Stimulated activated CD4-positive, alpha-beta T cell treated with anti-CD3 and anti-CD28 coated beads, Interleukin-1b, Interleukin-23, amount 100 ng/mL, for 4 hours (primary cell): ENCODE measurements around the gene PABPN1.

Experiments used
- DNase-seq, 2 donors: peaks; one replicate each; pipeline ENCODE4 v3.0.0-alpha.2; 2020; ENCODE audit warnings: low read depth in 2 of 2

The PABPN1 gene

DNA sequence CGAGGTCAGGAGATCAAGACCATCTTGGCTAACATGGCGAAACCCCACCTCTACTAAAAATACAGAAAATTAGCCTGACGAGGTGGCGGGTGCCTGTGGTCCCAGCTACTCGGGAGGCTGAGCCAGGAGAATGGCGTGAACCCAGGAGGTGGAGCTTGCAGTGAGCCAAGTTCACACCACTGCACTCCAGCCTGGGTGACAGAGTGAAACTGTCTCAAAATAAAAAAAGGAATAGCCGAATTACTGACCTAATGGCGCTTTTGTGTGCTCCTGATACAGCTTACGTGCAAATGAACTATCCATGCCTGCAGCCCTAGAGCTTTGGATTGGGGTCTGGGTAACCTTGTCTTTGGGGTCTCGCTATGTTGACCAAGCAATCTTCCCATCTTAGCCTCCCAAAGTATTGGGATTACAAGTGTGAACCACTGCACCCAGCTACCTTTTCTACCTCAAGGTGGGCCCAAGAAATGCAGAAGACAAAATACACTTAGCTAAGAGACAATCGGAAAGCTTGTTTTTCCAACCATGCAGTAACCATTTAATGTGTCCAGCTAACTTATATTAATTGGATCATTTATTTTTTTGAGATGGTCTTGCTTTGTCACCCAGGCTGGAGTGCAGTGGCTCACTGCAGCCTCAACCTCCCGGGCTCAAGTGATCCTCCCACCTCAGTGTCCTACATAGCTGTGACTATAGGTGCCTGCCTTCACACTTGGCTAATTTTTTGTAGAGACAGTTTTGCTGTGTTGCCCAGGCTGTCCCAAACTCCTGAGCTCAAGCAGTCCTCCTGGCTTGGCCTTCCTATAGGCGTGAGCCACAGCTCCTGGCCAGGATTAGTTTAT, 5.5 kb downstream of the PABPN1 start:
- no peak for DNase-seq

DNA sequence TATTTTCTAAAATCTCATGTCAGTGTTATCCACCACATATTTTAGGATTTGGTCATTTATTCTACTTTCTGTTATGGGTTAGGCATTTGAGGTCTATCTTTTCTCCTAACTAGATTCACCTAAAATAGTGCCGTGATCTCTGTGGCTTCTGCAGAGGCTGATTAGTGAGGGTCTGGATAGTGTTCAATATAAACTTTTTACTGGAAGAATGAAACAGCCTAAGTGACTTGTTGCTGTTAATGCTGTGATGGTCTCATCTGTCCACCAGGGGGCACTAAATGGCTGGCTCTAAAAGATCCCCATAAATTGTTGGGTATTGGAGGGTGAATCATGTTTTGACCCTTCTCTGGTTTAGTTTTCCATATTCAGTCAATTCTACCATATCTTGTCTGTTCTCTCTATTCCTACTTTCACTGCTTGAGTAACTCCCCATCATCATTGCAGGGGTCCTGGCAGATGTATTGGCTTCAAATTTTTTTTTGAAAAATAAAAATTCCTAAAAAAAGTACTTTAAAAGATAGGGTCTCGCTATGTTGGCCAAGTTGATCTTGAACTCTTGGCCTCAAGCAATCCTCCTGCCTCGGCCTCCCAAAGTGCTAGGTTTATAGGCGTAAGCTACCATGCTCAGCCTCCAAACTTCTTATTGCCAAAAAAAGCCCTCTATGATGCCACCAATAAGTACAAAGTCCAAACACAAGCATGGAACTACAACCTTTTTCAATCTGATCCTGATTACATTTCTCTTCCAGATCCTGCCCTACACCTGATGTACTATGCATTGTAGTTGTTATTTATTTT, 6.9 kb downstream of the PABPN1 start:
- peak; percentile 31 to 57 for DNase-seq

DNA sequence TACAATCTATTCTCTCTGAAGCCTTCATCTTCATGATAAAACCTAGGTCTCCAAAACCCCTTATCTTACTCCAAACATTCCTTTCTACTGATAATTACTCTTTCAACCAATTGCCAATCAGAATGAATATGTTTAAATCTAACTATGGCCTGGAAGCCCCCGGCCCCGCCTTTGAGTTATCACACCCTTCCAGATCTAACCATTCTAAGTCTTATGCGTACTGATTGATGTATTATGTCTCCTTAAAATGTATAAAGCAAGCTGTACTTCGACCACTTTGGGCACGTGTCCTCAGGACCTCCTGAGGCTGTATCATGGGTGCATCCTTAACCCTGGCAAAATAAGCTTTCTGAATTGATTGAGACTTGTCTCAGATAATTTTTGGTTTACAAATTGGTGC, 14.4 kb downstream of the PABPN1 start:
- no peak for DNase-seq

DNA sequence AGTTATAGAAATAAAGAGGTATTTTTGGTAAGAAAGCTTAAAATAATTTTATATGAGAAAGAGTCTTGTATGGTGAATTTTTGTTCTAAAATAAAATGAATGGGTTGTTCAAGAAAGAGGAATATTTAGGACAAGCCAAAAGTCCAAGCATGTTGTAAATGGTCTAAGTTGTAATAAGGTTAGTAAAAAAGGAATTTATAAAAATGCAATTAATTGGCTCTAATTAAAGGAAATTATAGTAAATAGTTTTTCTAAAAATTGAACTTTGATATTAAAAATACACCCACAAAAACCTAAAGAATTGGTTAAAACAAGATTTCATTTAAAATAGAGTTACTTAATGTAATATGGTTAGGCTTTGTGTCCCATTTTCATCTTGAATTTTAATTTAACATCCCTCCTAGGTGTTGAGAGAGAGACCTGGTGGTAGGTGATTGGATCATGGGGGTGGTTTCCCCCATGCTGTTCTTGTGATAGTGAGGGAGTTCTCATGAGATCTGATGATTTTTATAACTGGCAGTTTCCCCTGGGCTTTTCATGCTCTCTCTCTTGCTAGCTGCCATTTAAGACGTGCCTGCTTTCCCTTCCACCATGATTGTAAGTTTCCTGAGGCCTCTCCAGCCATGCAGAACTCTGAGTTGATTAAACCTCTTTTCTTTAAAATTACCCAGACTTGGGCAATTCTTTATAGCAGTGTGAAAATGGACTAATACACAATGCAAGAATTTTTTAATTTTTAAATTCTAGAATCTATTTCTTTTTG, 18.4 kb downstream of the PABPN1 start:
- no peak for DNase-seq

DNA sequence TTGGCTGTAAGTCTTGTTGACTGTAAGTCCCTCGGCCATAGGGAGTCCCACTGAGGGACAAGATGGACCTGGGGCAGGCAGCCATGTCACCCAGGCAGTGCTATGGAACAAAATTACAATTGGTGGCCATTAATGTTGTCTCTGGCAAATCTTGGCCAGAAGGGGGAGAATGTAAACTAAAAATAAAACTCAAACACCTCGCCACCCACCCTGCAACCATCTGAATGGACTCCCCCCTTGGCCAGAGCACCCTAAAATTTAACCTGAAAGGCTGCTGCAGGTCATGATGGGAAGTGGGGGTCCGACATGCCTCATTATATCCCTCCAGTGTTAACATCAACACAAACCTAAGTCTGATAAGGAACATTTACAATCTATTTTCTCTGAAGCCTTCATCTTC, 23.2 kb downstream of the PABPN1 start:
- DNase-seq, result no peak

DNA sequence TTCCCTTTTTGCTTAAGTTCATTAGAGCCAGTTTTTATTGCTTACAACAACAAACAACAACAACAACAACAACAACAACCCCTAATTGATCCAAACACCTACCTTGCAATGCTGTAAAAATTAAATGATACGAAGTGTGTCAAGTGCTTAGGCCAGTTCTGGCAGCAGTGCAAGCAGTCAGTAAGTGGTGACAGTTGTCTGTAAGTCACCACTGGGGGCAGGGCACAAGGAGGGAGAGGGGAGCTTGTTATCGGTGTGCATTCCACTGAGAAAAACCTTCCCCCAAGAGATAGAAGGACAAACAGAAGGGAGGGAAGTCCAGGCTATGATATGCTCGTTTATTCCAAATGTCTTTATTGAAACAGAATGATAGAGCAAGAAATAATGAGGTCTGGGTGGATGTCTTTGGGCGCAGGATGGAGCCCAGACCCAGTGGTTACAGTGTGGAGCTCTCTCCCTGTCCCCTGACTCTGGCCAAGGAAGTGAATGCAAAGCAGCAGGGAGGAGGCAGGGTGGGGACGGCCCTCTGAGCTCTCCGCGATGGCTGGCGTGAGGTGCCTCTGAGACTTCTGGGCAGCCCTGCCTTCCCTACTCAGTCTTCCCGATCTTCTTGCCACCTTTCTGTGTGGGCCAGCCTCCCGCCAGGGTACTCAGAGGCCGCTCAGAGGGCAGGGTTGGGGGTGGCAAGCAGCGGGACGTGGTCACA, 24.9 kb downstream of the PABPN1 start:
- no peak for DNase-seq

DNA sequence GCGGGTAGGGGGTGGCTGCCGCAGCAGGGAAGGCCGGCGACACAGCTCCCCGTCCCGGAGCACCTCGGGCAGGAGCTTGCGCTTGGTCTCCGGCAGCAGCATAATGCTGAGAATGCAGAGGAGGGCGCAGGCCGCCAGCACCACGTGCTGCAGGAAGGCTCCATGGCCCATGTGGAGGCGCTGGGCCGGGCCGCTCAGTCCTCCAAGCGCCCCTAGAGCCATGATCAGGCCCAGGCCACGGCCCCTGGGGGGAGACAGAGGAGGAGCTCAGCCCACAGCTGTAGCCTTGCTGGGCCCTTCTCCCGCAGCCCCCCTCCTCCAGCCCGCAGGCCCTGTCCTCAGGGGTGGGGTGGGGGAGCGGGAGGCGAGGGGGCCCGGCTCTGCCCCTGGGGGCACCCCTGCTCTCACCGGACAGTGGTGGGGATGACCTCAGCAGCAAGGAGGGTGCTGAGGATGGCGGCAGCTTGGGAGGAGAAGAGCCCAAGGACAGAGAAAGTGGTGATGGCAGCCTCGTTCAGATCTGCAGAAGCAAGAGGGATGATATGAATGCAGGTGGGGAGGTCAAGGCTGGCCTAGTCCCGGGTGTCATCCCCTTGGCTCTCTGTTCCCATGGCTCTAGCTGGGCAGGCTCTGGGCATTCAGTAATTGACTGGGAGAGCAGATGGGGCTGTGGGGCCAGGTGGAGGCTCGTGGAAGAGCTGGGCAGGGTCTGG, 25.6 kb downstream of the PABPN1 start:
- DNase-seq, result no peak

DNA sequence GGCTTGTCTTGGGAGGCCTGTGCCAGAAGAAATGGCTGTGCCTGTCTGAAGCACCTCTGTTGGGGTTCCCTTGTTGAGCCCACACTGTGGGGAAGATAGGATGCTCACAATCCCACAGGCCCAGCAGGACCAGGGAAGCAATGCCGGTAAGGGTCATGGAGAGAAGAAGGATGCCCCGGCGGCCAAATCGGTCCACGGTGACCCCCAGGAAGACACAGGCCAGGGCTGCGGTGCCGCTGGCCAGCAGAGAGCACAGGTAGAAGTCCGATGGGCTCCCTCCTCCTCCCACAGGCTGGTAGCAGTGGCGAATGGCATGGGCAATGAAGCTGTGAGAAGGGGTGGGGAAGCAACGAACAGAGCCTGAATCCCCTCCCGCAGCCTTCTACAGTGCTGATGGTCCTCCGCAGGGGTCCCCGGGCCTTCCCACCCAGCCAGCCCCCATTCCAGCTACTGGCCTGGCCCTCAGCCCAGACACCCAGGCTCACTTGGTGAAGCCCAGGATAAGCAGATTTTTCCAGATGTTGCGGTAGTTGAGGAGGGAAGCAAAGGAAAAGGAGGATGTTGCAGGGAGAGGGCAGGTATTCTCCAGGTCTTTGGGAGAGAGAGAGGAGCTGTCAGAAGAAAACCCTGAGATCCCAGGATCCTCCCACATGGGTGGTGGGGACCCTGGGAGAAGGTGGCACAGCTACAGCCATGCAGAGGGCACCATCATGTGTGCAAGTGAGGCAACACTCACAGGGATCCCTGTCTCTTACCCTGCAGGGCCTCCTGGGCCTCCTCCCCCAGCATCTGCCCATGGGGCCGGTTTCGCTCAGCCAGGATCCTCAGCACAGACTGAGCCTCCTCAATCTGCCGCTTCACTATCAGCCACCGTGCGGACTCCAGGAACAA, 26.4 kb downstream of the PABPN1 start:
- DNase-seq, result no peak

DNA sequence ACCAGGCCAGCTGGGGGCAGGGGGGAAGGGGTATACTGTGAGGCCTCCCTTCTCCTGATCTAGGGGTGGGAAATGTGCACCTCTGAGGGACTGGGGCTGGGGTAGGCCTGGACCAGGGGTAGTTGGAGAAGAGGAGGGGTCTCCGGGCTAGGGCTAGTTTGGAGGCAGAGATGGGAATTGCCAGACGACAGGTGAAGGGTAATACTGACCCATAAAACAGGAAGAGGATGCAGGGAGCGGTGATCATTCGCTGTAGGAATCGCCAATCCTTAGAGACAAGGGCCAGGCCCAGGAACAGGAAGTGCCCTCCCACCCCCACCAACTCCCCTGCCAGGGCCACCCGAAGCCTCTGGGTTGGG, 27.0 kb downstream of the PABPN1 start:
- no peak for DNase-seq

DNA sequence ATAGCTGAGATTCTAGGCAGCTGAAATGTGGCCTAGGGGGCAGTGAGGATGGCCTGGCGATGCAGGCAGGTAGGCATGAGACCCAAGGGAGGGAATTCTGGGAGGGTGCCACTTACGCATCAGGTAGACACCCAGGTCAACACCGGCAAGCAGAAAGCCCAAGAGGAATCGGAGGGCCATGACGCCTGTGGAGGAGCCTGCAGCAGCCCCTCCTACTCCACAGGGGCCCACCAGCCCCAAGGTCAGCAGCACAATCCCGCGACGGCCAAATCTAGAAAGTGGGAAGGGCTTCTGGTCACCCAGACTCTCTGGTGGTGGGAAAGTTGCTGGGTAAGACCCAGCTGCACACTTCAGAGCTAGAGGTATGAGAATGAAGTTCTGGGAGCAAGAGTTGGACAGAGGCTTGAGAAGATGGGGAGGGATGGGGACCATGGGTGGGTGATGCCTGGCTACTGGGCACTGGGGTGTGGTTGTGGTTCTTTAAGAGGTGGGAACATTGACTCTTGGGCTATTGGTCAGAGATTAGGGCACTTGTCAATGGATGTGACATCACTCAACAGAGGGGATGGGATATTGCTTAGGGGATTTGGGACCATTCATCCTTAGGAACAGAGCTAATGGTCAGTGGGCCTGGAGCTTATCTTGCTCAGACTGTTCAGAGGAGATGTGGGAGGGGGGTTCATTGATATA, 28.0 kb downstream of the PABPN1 start:
- DNase-seq, result no peak

DNA sequence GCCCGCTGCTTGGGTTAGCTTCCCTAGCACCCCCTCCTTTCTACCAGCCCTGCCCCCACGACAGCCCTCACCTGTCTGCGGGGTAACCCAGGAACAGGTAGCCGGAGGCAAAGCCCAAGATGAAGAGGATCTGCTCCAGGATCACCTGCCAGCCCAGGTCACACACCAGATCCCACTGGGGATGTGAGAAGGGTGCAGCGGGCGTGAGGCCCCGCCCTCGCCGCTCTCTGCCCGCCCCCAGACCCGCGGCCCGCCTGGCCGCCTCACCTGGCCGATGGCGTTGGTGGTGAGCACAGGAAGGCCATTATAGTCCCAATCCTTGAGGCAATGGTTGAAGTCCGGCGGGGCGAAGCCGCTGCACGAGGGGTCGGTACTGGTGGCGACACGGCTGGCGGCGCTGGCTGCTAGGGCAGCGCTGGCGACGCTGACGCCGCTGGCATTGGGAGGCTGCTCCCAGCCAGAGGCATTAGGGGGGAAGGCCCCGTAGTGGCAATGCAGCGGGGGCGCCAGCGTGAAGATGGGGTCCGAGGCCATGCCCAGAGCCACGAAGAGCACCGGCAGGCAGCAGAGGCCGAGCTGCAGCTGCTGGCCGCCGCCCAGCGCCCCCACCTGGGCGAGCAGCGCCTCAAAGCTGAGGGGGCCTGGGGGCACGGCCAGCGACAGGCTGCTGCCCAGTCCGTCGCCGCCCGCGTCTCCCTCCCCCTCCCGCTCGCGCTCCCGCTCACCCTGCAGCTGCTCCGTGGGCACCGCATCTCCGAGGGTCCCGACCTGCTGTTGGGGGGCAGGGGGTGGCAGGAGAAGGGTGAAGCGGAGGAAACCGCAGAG, 30.6 kb downstream of the PABPN1 start:
- no peak for DNase-seq

DNA sequence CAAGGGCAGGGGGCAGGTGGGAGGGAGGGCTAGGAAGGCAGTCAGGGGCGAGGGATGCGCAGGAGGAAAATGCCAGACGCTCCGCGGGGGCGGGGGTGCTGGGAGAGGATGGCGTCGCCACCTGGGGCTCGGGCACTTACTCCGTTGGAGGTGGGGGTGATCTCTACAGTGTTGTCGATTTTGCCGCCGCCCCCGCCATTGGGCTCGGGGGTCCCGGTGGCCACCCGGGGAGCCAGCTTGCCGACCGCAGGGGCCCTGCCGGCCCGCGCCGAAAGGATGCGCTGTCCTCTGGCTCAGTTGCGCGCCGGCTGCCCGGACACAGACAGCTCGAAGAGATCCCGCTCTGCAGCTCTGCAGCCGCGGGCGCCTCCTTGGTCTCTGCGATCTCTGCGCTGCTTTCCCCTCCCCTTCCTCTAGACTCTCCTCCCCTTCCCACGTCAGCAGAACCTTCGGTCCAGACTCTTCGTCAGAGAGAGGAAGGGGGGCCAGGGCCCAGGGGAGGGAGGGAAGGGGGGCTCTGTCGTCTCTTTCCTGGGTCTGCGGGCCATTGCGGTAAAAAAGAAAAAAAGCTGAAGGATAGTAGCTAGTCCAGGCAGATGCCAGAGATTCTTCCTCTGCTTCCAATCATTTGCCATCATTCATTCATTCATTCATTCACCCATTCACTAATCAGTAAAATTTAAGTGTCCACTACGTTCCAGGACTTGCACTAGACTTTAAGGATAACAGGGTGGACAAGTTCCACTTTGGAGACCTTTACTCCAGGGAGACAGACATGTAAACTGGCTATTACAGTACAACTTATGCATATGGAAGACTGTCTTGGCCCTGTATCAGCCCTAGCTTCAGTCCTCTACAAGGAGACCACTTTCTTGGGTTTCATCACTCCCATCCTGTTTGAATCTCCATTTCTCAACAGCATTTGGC, 31.5 kb downstream of the PABPN1 start, which contains the start of gene SLC22A17:
Gene SLC22A17 (minus strand): TSS at position 382 of the 927 bp plus-strand sequence.
- DNase-seq, result peak; percentile 35 to 45

DNA sequence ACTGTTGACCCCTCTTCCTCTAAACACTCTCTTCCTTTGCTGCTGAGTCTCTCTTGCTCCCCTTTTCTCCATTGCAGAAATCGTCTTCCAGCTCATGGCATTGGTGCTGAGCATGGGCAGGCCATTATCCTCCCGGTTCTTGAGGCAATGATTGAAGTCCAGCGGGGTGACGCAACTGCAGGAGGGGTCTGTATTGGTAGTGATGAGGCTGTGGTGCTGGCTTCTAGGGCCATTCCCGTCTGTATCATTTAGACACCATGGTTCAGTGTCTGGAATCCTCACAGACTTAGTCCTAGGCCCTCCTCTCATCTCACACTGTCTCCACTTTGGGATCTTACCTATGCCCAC, 32.1 kb downstream of the PABPN1 start:
- DNase-seq, result no peak

DNA sequence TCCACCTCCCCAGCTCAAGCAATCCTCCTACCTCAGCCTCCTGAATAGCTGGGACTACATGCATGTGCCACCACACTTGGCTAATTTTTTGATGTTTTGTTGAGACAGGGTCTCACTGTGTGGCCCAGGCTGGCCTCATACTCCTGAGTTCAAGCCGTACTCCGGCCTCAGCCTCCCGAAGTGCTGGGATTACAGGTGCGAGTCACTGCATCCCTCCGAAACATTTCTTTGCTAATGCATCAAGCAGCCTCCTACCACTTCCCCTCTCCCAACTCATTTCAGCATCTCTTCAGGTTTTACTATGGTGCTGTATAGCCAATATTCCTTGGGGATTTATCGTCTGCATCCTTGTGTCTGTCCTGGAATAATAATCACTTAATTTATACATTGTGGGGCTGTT, 33.7 kb downstream of the PABPN1 start:
- DNase-seq, result no peak

DNA sequence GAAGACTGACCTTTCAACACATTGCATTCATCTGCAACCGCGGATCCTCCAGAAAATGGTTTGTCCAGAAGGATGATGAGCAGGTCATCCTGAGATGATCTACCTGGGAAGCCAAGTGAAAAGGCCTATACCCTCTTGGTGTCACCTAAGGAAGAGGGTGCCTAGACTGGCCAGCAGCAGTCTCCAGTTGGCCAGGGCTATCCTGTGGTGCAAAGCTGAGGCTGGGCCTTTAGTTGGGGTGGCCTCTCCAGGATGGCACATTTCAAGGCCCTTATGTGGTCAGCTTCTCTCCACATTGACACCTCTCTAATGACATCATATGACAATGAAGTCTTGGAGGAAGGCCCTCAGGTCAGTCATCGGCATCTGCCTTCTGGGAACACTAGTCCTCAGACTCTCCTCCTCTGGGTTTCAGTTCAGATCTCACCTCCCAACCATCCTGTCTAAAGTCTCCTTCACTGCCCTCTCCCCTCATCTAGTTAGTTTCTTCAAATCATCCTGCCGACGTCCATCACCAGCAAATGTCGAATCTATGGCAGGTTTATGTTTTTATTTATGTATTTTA, 34.7 kb downstream of the PABPN1 start:
- DNase-seq, result no peak

DNA sequence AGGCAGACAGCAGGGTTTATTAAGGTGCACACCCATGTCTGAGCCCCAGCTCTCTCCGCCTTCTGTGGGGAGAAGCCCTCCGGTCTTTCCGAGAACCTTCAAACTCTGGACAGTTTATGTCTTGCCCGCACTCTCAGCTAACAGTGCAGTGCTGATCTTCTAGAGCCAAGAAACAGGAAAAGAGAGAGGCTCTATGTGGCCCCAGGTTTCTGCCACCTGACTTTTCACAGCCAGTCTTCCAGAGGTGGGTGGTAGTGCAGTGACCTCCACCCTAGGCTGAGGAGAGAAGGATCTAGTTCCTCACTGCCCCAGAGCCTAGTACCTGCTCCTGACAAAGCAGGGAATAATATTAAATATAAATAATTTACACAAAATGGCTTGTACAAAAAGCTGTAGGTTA, 35.4 kb downstream of the PABPN1 start:
- DNase-seq, result no peak

DNA sequence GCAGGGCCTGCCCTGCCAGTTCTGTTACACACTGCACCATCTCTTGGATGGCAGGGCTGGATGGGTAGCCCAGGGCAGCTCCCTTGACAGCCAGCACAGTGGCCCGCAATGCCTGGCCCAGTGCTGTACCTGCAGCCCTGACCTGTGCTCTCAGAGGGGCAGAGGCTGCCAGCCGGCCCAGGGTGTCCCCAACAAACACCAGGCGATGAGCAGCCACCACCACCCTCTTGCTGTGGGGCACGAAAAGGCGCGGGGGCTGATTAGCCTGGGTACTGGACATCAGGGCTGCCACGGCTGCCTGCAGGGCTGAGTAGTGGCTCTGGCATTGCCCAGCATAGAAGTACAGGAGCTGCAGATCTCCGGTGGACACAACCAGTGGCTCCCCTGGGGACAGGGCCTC, 36.0 kb downstream of the PABPN1 start:
- DNase-seq, result no peak
